Choroid plexus epithelial cell (primary cell): ENCODE data around the gene GNG2.

Experiments
- DNase-seq: peaks from one replicate; pipeline ENCODE4 v3.0.0-alpha.2; 2010; ENCODE audit warnings: low read depth
- H3K4me3 ChIP-seq: 2 replicates; pipeline ENCODE4 v1.5.1; 2011; ENCODE audit warnings: low read depth, mild to moderate bottlenecking, control low read depth, low read length, moderate library complexity
- TF ChIP-seq, protein P1 (sequence below): conservative IDR thresholded peaks from 2 replicates; pipeline ENCODE4 v1.5.1; 2011; ENCODE audit warnings: low read depth, mild to moderate bottlenecking, control low read depth, inconsistent platforms, low read length, moderate library complexity

GNG2 gene

GRCh38 chr14:51883232-51883631, 22.8 kb downstream of the GNG2 start:
- no peak overlapping the region for H3K4me3 ChIP-seq
- TF ChIP-seq, protein P1, sequence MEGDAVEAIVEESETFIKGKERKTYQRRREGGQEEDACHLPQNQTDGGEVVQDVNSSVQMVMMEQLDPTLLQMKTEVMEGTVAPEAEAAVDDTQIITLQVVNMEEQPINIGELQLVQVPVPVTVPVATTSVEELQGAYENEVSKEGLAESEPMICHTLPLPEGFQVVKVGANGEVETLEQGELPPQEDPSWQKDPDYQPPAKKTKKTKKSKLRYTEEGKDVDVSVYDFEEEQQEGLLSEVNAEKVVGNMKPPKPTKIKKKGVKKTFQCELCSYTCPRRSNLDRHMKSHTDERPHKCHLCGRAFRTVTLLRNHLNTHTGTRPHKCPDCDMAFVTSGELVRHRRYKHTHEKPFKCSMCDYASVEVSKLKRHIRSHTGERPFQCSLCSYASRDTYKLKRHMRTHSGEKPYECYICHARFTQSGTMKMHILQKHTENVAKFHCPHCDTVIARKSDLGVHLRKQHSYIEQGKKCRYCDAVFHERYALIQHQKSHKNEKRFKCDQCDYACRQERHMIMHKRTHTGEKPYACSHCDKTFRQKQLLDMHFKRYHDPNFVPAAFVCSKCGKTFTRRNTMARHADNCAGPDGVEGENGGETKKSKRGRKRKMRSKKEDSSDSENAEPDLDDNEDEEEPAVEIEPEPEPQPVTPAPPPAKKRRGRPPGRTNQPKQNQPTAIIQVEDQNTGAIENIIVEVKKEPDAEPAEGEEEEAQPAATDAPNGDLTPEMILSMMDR, result no peak
- DNase-seq, result no peak

DNA sequence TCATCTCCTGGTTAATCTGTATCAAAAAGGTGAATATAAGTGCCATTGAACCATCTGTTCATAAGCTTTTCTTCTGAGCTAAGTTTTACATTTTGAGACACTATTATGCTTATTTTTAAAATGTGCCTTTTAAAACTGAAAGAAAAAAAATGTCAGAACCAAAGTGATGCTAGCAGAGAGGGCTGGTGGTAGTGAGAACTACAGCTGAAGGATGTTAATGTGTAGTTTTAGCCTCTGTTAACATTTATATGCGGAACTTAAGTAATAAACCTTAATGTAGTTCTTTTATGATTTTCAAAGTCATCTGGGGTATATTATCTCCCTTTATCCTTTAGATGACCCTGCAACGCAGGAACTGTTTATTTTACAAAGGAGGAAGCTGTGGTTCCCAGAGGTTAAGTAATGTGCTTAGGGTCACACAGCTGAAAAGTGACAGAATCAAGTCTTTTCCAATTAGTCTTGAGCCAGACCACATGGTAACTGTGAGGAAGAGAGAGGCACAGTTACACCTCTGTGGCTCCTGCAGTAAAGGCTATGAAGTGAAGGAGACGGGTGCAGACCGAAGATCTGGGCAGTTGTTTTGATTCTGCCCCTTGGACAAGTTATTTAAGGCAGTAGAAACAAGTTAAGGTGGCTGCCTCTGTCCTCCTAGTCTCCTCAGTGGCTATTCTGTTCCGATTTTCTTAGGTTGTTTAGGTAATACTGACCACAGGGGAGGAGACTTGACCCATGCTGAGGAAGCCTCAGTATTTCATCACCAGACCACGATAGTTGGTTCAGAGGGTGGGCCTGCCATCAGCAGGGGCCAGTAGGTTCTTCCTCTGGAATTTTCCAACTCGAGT, 23.9 kb downstream of the GNG2 start:
- TF ChIP-seq, protein P1, result no peak
- H3K4me3 ChIP-seq, result peak overlapping the region; percentile 28
- peak; percentile 90 for DNase-seq

GRCh38 chr14:51889851-51890250, 29.4 kb downstream of the GNG2 start:
- peak; percentile 13 for DNase-seq
- H3K4me3 ChIP-seq, result no peak overlapping the region
- TF ChIP-seq, protein P1, result no peak

GRCh38 chr14:51894250-51894649, 33.8 kb downstream of the GNG2 start:
- DNase-seq, result no peak
- H3K4me3 ChIP-seq, result no peak overlapping the region
- TF ChIP-seq, protein P1, result no peak

- no peak overlapping the region for H3K4me3 ChIP-seq
- DNase-seq, result no peak
- TF ChIP-seq, protein P1, result no peak
Observed at GRCh38 chr14:51895375-51895774, 35.0 kb downstream of the GNG2 start.

DNA sequence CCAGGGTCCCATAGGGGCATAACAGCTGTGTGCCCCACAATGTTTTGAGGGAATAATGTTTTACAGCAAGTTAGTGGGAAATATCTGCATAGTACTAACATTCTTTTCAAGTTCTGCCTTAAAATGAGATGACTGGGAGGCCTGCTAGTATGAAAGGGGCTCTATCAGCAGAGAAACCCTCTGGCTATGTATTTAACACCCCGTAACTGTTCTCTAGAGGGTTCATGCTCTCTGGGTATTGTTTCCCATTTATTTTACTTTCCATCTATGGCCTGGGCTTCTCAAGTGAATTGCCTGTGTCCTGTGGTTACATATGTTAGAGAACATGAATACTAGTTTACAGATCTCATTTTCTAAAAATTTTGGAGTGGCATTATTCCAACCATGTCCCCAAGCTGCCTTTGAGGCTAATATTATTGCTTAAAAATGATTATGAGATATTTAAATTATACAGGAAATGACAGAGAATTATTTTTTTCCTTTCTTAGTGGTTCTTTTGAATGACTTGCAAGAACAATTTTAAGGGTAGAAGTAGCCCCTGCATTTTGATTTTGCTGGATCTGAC, 37.5 kb downstream of the GNG2 start:
- no peak overlapping the region for H3K4me3 ChIP-seq
- TF ChIP-seq, protein P1, result no peak

More for the DNA sequence above, 37.5 kb downstream of the GNG2 start:
- no peak for DNase-seq
